Measurements from ENCODE around the gene CDADC1. TPM values are rescaled to one million over a fixed set of nuclear protein-coding genes. Genes with fewer than 3 reads are reported as not detected.

Gene CDADC1
- total and polyA plus RNA-seq, 2 experiments from 2014 or later = 1.3 to 9.3 TPM

GRCh38 chr13:49304356-49304755 lies 56.6 kb downstream of the CDADC1 start:
- Mint-ChIP-seq H3K36me3 (ENCODE audit: low read depth) (no peaks in the 10 kb centered on the region), H3K4me3 (no peak overlapping the region), H3K9me3 (no peaks in the 10 kb centered on the region), H3K27ac (no peak overlapping the region), H3K4me1 (peaks cover 33% of the 10 kb centered on the region), H3K27me3 (ENCODE audit: insufficient read depth, low read depth, poor library complexity) (peaks cover 6% of the 10 kb centered on the region)
- H3K27me3 ChIP-seq (ENCODE audit: insufficient read depth) = no peaks in the 10 kb centered on the region
- no peak for DNase-seq (ENCODE audit: low spot score)
- H3K4me2 ChIP-seq = no peak overlapping the region
- no peaks in the 10 kb centered on the region; the same call in 1 of the 2 replicates for H3K4me1 ChIP-seq (ENCODE audit: insufficient read depth)
- ATAC-seq = no peak
- H2AFZ ChIP-seq = no peak overlapping the region
- TF ChIP-seq EZH2 (IDR thresholded peaks at IDR 0.05; ENCODE audit: low read depth, unreplicated experiment) = no peak
- H3K36me3 ChIP-seq (ENCODE audit: insufficient read depth) = no peaks in the 10 kb centered on the region
- H3F3A ChIP-seq (replicated peaks; ENCODE audit: low read depth) = no peaks in the 10 kb centered on the region
- no peaks in the 10 kb centered on the region for H3K79me2 ChIP-seq (replicated peaks; ENCODE audit: insufficient read depth)
- no peak overlapping the region for H3K4me3 ChIP-seq
- H4K20me1 ChIP-seq (replicated peaks; ENCODE audit: insufficient read depth) = no peaks in the 10 kb centered on the region
- no peaks in the 10 kb centered on the region for H3K9me2 ChIP-seq (ENCODE audit: insufficient read depth)
- H3K27ac ChIP-seq (ENCODE audit: low read depth) = no peak overlapping the region

GRCh38 chr13:49304763-49305700 lies 57.3 kb downstream of the CDADC1 start:
- Histone ChIP-seq H4K20me1 (replicated peaks; ENCODE audit: insufficient read depth) (no peaks in the 10 kb centered on the region), H3K79me2 (replicated peaks; ENCODE audit: insufficient read depth) (no peaks in the 10 kb centered on the region), H3K27me3 (ENCODE audit: insufficient read depth) (no peaks in the 10 kb centered on the region), H3K36me3 (ENCODE audit: insufficient read depth) (no peaks in the 10 kb centered on the region), H3K4me3 (no peak overlapping the region), H3K4me2 (no peak overlapping the region), H2AFZ (no peak overlapping the region), H3K4me1 (ENCODE audit: insufficient read depth) (no peaks in the 10 kb centered on the region; the same call in 1 of the 2 replicates), H3K27ac (ENCODE audit: low read depth) (no peak overlapping the region), H3F3A (replicated peaks; ENCODE audit: low read depth) (no peaks in the 10 kb centered on the region), H3K9me2 (ENCODE audit: insufficient read depth) (no peaks in the 10 kb centered on the region)
- no peak overlapping the region for H3K4me3 Mint-ChIP-seq
- H3K4me1 Mint-ChIP-seq = peaks cover 30% of the 10 kb centered on the region
- TF ChIP-seq ETS1 (IDR thresholded peaks at IDR 0.05) (no peak), CTCF (conservative IDR thresholded peaks at IDR 0.05; ENCODE audit: low read depth in 2 of 2) (no peak), ZNF114 (CRISPR knock-in tag; IDR thresholded peaks at IDR 0.05) (no peak), JUNB (IDR thresholded peaks at IDR 0.05; ENCODE audit: unreplicated experiment) (no peak)
- DNase-seq (ENCODE audit: low spot score) (no peak), ATAC-seq (no peak)
- no peaks in the 10 kb centered on the region for H3K9me3 Mint-ChIP-seq
- no peak overlapping the region for H3K27ac Mint-ChIP-seq
- H3K27me3 Mint-ChIP-seq (ENCODE audit: insufficient read depth, low read depth, poor library complexity) = peaks cover 8% of the 10 kb centered on the region
- H3K36me3 Mint-ChIP-seq (ENCODE audit: low read depth) = no peaks in the 10 kb centered on the region
